ENCODE results near the gene MPDZ.

DNA sequence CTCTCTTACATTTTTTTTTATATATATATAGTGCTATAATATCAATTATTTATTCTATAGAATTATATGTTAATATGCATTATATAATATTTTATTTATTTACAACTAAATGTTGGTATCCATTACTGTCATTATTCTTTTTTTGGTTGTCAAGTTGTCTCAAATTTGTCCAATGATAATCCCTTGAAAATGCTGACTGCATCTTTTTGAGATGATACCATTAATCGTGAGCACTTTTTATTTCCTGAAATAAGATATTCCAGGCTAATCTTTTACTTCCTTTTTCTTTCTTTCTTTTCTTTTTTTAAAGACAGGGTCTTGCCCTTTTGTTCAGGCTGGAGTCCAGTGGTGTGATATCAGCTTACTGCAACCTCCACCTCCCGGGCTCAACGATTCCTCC is 12.7 kb upstream of the MPDZ start:
- TF ChIP-seq, protein P1, sequence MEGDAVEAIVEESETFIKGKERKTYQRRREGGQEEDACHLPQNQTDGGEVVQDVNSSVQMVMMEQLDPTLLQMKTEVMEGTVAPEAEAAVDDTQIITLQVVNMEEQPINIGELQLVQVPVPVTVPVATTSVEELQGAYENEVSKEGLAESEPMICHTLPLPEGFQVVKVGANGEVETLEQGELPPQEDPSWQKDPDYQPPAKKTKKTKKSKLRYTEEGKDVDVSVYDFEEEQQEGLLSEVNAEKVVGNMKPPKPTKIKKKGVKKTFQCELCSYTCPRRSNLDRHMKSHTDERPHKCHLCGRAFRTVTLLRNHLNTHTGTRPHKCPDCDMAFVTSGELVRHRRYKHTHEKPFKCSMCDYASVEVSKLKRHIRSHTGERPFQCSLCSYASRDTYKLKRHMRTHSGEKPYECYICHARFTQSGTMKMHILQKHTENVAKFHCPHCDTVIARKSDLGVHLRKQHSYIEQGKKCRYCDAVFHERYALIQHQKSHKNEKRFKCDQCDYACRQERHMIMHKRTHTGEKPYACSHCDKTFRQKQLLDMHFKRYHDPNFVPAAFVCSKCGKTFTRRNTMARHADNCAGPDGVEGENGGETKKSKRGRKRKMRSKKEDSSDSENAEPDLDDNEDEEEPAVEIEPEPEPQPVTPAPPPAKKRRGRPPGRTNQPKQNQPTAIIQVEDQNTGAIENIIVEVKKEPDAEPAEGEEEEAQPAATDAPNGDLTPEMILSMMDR (IDR thresholded peaks at IDR 0.05), result no peak
- no peak for TF ChIP-seq POLR2A (IDR thresholded peaks at IDR 0.05)
